HepG2 (cell line): ENCODE measurements around the gene GPR17. TPM values are rescaled to one million over a fixed set of nuclear protein-coding genes. Genes with fewer than 3 reads are reported as not detected.

Experiments
- ATAC-seq: fragments of 200-7000 bp; cut with Tn5 transposase; 3 replicates; pipeline ENCODE4 v1.9.1; 2020; ENCODE audit warnings: mild to moderate bottlenecking, moderate library complexity
- BruUV-seq: library from RNA; stranded (reverse); fragments of 400-500 nt; replicated peaks from 2 replicates; lab custom pipeline; 2021; lab: Mats Ljungman, UMichigan
- CTCF ChIA-PET: fragments of 300-600 bp; formaldehyde crosslinking; extraction: SDS; loops from one replicate; lab custom pipeline; 2021; ENCODE audit warnings: low total read pairs, inconsistent platforms, low intra/inter-chr PET ratio; lab: Yijun Ruan, JAX
- POLR2A ChIA-PET: fragments of 350-600 bp; sonication (Branson Sonifier 250); formaldehyde crosslinking; loops from one replicate; lab custom pipeline; 2020; ENCODE audit warnings: antibody characterized with exemption, inconsistent platforms; lab: Yijun Ruan, JAX
- DNase-seq: peaks from one replicate; pipeline ENCODE4 v3.0.0-alpha.2; 2015; ENCODE audit warnings: low spot score
- FAIRE-seq: peaks from 3 replicates; lab custom pipeline; 2011; peaks lifted over from hg19 to GRCh38; lab: Jason Lieb, UNC
- H2AFZ ChIP-seq: one replicate; pipeline ENCODE4 v1.6.1; 2011; ENCODE audit warnings: low read length, inconsistent platforms
- H3K27ac ChIP-seq: fragments of 300-600 bp; 3 replicates; pipeline ENCODE4 v1.8.0; 2011; ENCODE audit warnings: mixed run types, mild to moderate bottlenecking, mixed read lengths, low read length, inconsistent platforms; ENCODE audit not compliant: insufficient read depth; ENCODE audit errors: extremely low read length
- H3K27me3 ChIP-seq, 2 experiments: fragments of 200-600 bp in 1 of 2; 2 replicates in 1 of 2; 3 replicates in 1 of 2; pipeline versions ENCODE4 v1.6.0 to v1.8.0; 2011; ENCODE audit warnings: low read length in 2 of 2, mild to moderate bottlenecking in 2 of 2, moderate library complexity in 2 of 2, inconsistent platforms in 1 of 2; ENCODE audit not compliant: insufficient read depth in 2 of 2, control insufficient read depth in 1 of 2
- H3K36me3 ChIP-seq, 2 experiments: fragments of 200-600 bp in 1 of 2; replicated peaks in 1 of 2; 2 replicates in 1 of 2; 3 replicates in 1 of 2; pipeline versions ENCODE4 v1.5.1 to v1.8.0; 2011; ENCODE audit warnings: low read length in 2 of 2, inconsistent platforms in 1 of 2; ENCODE audit not compliant: insufficient read depth in 2 of 2, control insufficient read depth in 1 of 2
- H3K4me1 ChIP-seq: 2 replicates; pipeline ENCODE4 v1.5.1; 2012; ENCODE audit warnings: low read length, inconsistent platforms; ENCODE audit not compliant: insufficient read depth
- H3K4me2 ChIP-seq: 2 replicates; pipeline ENCODE4 v1.6.0; 2011; ENCODE audit warnings: low read depth, low read length, inconsistent platforms
- H3K4me3 ChIP-seq, 3 experiments: fragments of 200-600 bp in 1 of 3; sonication (generic), shearing (Covaris generic) in 1 of 3; replicated peaks in 1 of 3; 2 replicates each; pipeline ENCODE4 v1.5.1; 2011 to 2016; ENCODE audit warnings: low read length in 3 of 3, inconsistent platforms in 2 of 3, low read depth in 2 of 3, mild to moderate bottlenecking in 2 of 3, control low read depth in 1 of 3, mixed read lengths in 1 of 3; ENCODE audit not compliant: insufficient read depth in 1 of 3
- H3K79me2 ChIP-seq: one replicate; pipeline ENCODE4 v1.6.1; 2011; ENCODE audit warnings: low read length, inconsistent platforms; ENCODE audit not compliant: insufficient read depth
- H3K9ac ChIP-seq: 2 replicates; pipeline ENCODE4 v1.6.0; 2011; ENCODE audit warnings: mild to moderate bottlenecking, low read depth, low read length, inconsistent platforms; ENCODE audit not compliant: insufficient read depth
- H3K9me3 ChIP-seq: 2 replicates; pipeline ENCODE4 v1.5.1; 2012; ENCODE audit warnings: mild to moderate bottlenecking, low read length
- H4K20me1 ChIP-seq: 2 replicates; pipeline ENCODE4 v1.6.0; 2011; ENCODE audit warnings: inconsistent platforms, mild to moderate bottlenecking, low read length, moderate library complexity; ENCODE audit not compliant: insufficient read depth
- BRCA1 ChIP-seq: sonication (generic); formaldehyde crosslinking; IDR thresholded peaks from 2 replicates; pipeline ENCODE4 v1.4.0; 2020; ENCODE audit warnings: missing genetic modification reagents
- GATAD2A ChIP-seq: IDR thresholded peaks from 2 replicates; pipeline ENCODE4 v1.6.1; 2016
- HHEX ChIP-seq: IDR thresholded peaks from 2 replicates; pipeline ENCODE4 v1.6.1; 2016; ENCODE audit warnings: control low read depth
- HNRNPLL ChIP-seq: fragments of 200-400 bp; formaldehyde crosslinking; IDR thresholded peaks from 2 replicates; pipeline ENCODE4 v1.6.1; 2017; ENCODE audit warnings: mild to moderate bottlenecking, low read depth, low read length; ENCODE audit not compliant: poor library complexity, severe bottlenecking
- PITX1 ChIP-seq: sonication (generic); formaldehyde crosslinking; IDR thresholded peaks from 2 replicates; pipeline ENCODE4 v1.5.1; 2020; ENCODE audit warnings: mild to moderate bottlenecking, missing genetic modification reagents
- WGBS: methylation state at CpG from one replicate; pipeline ENCODE4 v1.1.6; 2017; ENCODE audit warnings: low lambda C conversion rate; 5-methylcytosine and 5-hydroxymethylcytosine counted together
- in situ Hi-C: cut with HindIII; loops from 2 replicates; pipeline ENCODE4 v1.10.0; 2017; ENCODE audit warnings: low pct_unique_long_range_greater_than_20kb; ENCODE audit not compliant: extremely low pct_ligation_motif_present
- intact Hi-C: fragments of 100-400 bp; cut with micrococcal nuclease; formaldehyde crosslinking; loops from one replicate; pipeline ENCODE4 v1.10.0; 2022; ENCODE audit not compliant: unreplicated experiment
- polyA plus RNA-seq, 8 experiments: library from polyadenylated mRNA; depleted of rRNA in 3 of 8; stranded (reverse) in 7 of 8; unstranded in 1 of 8; fragments of >200 nt; fragmentation: Illumina TruSeq in 4 of 8; extraction: Trizol in 4 of 8; gene quantifications; 2 replicates each; pipeline versions ENCODE4 v1.2.1 to v1.2.3, GENCODE V29; 2011 to 2016; ENCODE audit warnings: low read depth in 4 of 8, missing spikeins in 1 of 8, mixed read lengths in 1 of 8; ENCODE audit not compliant: insufficient read depth in 1 of 8
- total RNA-seq, 5 experiments: library from RNA; depleted of rRNA; stranded (reverse); fragments of >200 nt; fragmentation: Illumina TruSeq; extraction: Trizol; gene quantifications; 2 replicates each; pipeline ENCODE4 v1.2.3, GENCODE V29; 2016; ENCODE audit warnings: low read depth in 1 of 5
- TF ChIP-seq, protein P1 (sequence below): sonication (generic); formaldehyde crosslinking; IDR thresholded peaks from 2 replicates; pipeline ENCODE4 v1.9.0; 2021; ENCODE audit warnings: missing genetic modification reagents, borderline replicate concordance

Gene GPR17
- total and polyA plus RNA-seq, 2 of the 13 experiments (the other 11 are each of a cell fraction or from before 2014, with no cell fraction given) = not detected

DNA sequence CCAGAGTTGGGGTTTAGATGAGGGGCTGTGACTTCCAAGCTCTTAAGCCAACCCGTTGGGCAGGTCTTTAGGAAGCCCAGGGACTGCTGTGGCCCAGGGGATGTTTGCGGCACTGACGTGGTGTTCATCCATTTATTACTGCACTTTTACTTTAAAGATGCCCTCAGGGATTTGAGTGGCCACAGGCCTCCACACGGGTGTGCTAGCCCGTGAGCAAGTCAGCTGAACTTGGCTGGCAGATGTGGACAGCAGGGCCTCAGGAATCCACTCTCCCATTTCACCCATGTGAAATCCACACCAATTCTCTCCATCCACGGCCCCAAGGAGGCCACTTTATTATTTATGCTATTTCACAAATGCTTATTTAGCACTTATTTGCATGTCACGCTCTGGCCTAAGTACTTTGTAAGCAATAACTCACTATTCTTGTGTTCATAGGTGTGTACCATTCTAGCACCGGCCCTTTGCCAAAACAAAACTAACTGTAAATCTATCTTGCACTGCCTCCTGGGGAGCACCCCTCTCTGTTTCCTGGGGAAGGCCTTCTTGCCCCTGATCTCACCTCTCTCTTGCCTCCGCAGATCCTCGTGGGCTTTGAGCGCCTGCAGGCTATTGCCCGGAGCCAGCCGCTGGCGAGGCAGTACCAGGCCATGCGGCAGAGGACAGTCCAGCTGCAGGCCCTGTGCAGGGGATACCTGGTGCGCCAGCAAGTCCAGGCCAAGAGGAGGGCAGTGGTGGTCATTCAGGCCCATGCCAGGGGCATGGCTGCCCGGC is 39.1 kb upstream of the GPR17 start (continued):
- no peak for TF ChIP-seq GATAD2A (CRISPR knock-in tag)
- TF ChIP-seq, protein P1, sequence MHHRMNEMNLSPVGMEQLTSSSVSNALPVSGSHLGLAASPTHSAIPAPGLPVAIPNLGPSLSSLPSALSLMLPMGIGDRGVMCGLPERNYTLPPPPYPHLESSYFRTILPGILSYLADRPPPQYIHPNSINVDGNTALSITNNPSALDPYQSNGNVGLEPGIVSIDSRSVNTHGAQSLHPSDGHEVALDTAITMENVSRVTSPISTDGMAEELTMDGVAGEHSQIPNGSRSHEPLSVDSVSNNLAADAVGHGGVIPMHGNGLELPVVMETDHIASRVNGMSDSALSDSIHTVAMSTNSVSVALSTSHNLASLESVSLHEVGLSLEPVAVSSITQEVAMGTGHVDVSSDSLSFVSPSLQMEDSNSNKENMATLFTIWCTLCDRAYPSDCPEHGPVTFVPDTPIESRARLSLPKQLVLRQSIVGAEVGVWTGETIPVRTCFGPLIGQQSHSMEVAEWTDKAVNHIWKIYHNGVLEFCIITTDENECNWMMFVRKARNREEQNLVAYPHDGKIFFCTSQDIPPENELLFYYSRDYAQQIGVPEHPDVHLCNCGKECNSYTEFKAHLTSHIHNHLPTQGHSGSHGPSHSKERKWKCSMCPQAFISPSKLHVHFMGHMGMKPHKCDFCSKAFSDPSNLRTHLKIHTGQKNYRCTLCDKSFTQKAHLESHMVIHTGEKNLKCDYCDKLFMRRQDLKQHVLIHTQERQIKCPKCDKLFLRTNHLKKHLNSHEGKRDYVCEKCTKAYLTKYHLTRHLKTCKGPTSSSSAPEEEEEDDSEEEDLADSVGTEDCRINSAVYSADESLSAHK (CRISPR knock-in tag) = no peak
- TF ChIP-seq HHEX (CRISPR knock-in tag) = no peak
- TF ChIP-seq PITX1 (CRISPR knock-in tag) = no peak

GRCh38 chr2:127607399-127607908 is 38.5 kb upstream of the GPR17 start:
- peaks cover 14 to 85% of the 10 kb centered on the region in 2 experiments for H3K27me3 ChIP-seq
- BruUV-seq = no TSS peak
- DNase-seq (no peak), ATAC-seq (no peak), FAIRE-seq (no peak)
- no peaks in the 10 kb centered on the region for H3K36me3 ChIP-seq
- intact Hi-C loops = no loop called here
- POLR2A ChIA-PET = no interaction called here
- CTCF ChIA-PET = no interaction called here
- WGBS = 50% methylated on average over 8 of the region's 9 CpGs
- TF ChIP-seq HNRNPLL (peak; percentile 12), BRCA1 (no peak)
- no peak overlapping the region for H3K4me2 ChIP-seq
- H3K9ac ChIP-seq = no peak overlapping the region
- no peaks in the 10 kb centered on the region for H3K79me2 ChIP-seq
- no peaks in the 10 kb centered on the region for H3K9me3 ChIP-seq
- no peak overlapping the region for H3K4me3 ChIP-seq
- no peaks in the 10 kb centered on the region for H3K4me1 ChIP-seq
- no peak overlapping the region for H3K27ac ChIP-seq
- in situ Hi-C loops = no loop called here
- H2AFZ ChIP-seq = no peak overlapping the region
- no peaks in the 10 kb centered on the region for H4K20me1 ChIP-seq
